Islet of Langerhans (tissue), 1 donor: ENCODE data around the gene HOXD9.

Experiments
- FAIRE-seq: peaks from one replicate; lab custom pipeline; 2011; peaks lifted over from hg19 to GRCh38; lab: Jason Lieb, UNC

Gene HOXD9

GRCh38 chr2:176085861-176086771 lies 36.4 kb upstream of the HOXD9 start:
- no peak for FAIRE-seq

- FAIRE-seq: no peak
These were observed 35.0 kb upstream of the HOXD9 start for GRCh38 chr2:176087330-176088047.

- no peak for FAIRE-seq
These were observed 34.2 kb upstream of the HOXD9 start for GRCh38 chr2:176088048-176088936.

GRCh38 chr2:176088937-176089842 lies 33.3 kb upstream of the HOXD9 start:
- FAIRE-seq: no peak

- FAIRE-seq: no peak
These were observed 32.6 kb upstream of the HOXD9 start for GRCh38 chr2:176089843-176090395.

GRCh38 chr2:176090862-176091261 lies 31.7 kb upstream of the HOXD9 start:
- FAIRE-seq: no peak

GRCh38 chr2:176091329-176092258 lies 30.9 kb upstream of the HOXD9 start:
- no peak for FAIRE-seq

- FAIRE-seq: no peak
These were observed 30.0 kb upstream of the HOXD9 start, which contains the start of gene HOXD13 for GRCh38 chr2:176092270-176093144. HOXD13 (plus strand) TSS chr2:176092721; CDS start chr2:176092891, 170 bp downstream.

GRCh38 chr2:176093145-176093897 lies 29.2 kb upstream of the HOXD9 start:
- no peak for FAIRE-seq

- no peak for FAIRE-seq
These were observed 28.6 kb upstream of the HOXD9 start for GRCh38 chr2:176093898-176094249.

- no peak for FAIRE-seq
These were observed 28.2 kb upstream of the HOXD9 start for GRCh38 chr2:176094349-176094748.

GRCh38 chr2:176095421-176095820 lies 27.1 kb upstream of the HOXD9 start:
- FAIRE-seq: no peak

GRCh38 chr2:176096243-176096985 lies 26.1 kb upstream of the HOXD9 start:
- no peak for FAIRE-seq

- FAIRE-seq: no peak
These were observed 25.3 kb upstream of the HOXD9 start for GRCh38 chr2:176096986-176097819.

GRCh38 chr2:176097820-176098365 lies 24.6 kb upstream of the HOXD9 start:
- no peak for FAIRE-seq
